ES-I3 (cell line): ENCODE measurements around the gene ATPAF2.

ENCODE experiments used
- H3K36me3 ChIP-seq: 2 replicates; pipeline ENCODE4 v1.6.1; 2013; ENCODE audit warnings: mild to moderate bottlenecking, low read length, control low read depth, moderate library complexity; ENCODE audit not compliant: insufficient read depth
- H3K4me1 ChIP-seq: 2 replicates; pipeline ENCODE4 v1.6.1; 2013; ENCODE audit warnings: mild to moderate bottlenecking, control low read depth, low read length; ENCODE audit not compliant: insufficient read depth
- H3K9ac ChIP-seq: 2 replicates; pipeline ENCODE4 v1.6.1; 2013; ENCODE audit warnings: low read depth, mild to moderate bottlenecking, low read length, moderate library complexity
- H3K9me3 ChIP-seq: 2 replicates; pipeline ENCODE4 v1.6.1; 2013; ENCODE audit warnings: mild to moderate bottlenecking, low read length, moderate library complexity; ENCODE audit not compliant: control insufficient read depth, insufficient read depth

ATPAF2 gene

GRCh38 chr17:17976931-17977570 is 61.9 kb downstream of the ATPAF2 start:
- Histone ChIP-seq H3K4me1 (no peaks in the 10 kb centered on the region), H3K9me3 (no peaks in the 10 kb centered on the region), H3K36me3 (no peaks in the 10 kb centered on the region), H3K9ac (no peak overlapping the region)

GRCh38 chr17:17975436-17975835 is 63.5 kb downstream of the ATPAF2 start:
- Histone ChIP-seq H3K36me3 (no peaks in the 10 kb centered on the region; the same call in 1 of the 2 replicates), H3K4me1 (no peaks in the 10 kb centered on the region; the same call in 1 of the 2 replicates), H3K9ac (no peak overlapping the region), H3K9me3 (no peaks in the 10 kb centered on the region)

GRCh38 chr17:17972952-17973254 is 66.1 kb downstream of the ATPAF2 start:
- Histone ChIP-seq H3K36me3 (no peaks in the 10 kb centered on the region; the same call in 1 of the 2 replicates), H3K9ac (peak overlapping the region; percentile 70; the same call in 1 of the 2 replicates), H3K9me3 (no peaks in the 10 kb centered on the region), H3K4me1 (no peaks in the 10 kb centered on the region; the same call in 1 of the 2 replicates)

- Histone ChIP-seq H3K4me1 (no peaks in the 10 kb centered on the region; the same call in 1 of the 2 replicates), H3K9ac (peak within 1 kb of the TSS; percentile 70; the same call in 1 of the 2 replicates), H3K36me3 (no peaks in the 10 kb centered on the region; the same call in 1 of the 2 replicates), H3K9me3 (no peaks in the 10 kb centered on the region)
Measured at GRCh38 chr17:17972126-17972951, 66.6 kb downstream of the ATPAF2 start, which contains the start of the genes DRC3 and TOM1L2. TSS of gene DRC3 (plus strand) at chr17:17972862. CDS start at chr17:17977599, 4,737 bp downstream. TSS of gene TOM1L2 (minus strand) at chr17:17972400. CDS start at chr17:17972313, 87 bp downstream.

- Histone ChIP-seq H3K9me3 (no peaks in the 10 kb centered on the region), H3K9ac (peak overlapping the region; percentile 65; the same call in 1 of the 2 replicates), H3K4me1 (no peaks in the 10 kb centered on the region; the same call in 1 of the 2 replicates), H3K36me3 (no peaks in the 10 kb centered on the region; the same call in 1 of the 2 replicates)
Measured at GRCh38 chr17:17971431-17972125, 67.4 kb downstream of the ATPAF2 start.

GRCh38 chr17:17970699-17971430 is 68.1 kb downstream of the ATPAF2 start:
- Histone ChIP-seq H3K9me3 (no peaks in the 10 kb centered on the region), H3K36me3 (no peaks in the 10 kb centered on the region; the same call in 1 of the 2 replicates), H3K4me1 (no peaks in the 10 kb centered on the region; the same call in 1 of the 2 replicates), H3K9ac (peak overlapping the region; percentile 65; the same call in 1 of the 2 replicates)
